ENCODE results near the gene ZNF48.
"Not testable (repeated sequence)": the region's sequence is repeated elsewhere in the genome, so short reads cannot be mapped to it uniquely, and the experiment has no call there.

The ZNF48 gene

GRCh38 chr16:30378236-30379157 lies 16.7 kb upstream of the ZNF48 start:
- DNase-seq: peak; percentile 99

- DNase-seq: no peak
Measured at GRCh38 chr16:30379158-30379783, 15.9 kb upstream of the ZNF48 start.

- no peak for DNase-seq
Measured at GRCh38 chr16:30380072-30380802, 15.0 kb upstream of the ZNF48 start.

GRCh38 chr16:30380803-30381208 lies 14.4 kb upstream of the ZNF48 start:
- DNase-seq: no peak

DNA sequence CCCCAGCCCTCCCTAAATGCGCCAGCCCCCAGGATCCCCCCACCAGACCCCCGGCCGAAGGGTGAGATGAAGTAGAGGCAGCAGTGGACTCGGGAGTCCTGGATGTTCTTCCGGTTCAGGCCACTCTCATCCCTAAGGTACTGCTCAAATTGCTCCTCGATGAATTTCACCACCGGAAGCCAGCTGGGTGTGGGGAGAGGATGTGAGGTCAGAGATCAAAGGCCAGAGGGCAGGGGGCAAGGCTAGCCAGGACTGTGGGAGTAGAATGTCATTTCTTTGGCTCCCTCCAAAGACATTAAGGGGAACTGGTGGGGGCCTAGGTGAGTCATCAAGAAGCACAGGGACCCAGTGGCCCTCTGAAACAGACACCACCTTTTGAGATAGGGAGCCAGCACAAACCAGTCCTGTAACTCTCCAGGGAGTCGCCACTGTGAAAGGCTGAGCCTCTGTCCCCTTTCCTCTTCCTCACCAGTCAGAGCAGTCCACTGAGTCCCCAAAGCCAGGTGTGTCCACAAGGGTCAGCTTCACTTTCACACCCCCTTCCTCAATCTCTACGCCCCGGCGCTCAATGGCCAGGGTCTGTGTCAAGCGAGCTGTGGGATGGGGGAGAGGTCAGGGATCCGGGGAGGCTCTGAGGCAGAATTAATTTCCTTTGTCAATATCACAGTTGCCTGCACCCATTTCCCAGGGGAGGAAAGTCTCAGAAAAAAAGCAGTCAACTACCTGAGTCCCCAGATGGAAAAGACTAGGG lies 13.8 kb upstream of the ZNF48 start:
- peak; percentile 68 for DNase-seq

DNA sequence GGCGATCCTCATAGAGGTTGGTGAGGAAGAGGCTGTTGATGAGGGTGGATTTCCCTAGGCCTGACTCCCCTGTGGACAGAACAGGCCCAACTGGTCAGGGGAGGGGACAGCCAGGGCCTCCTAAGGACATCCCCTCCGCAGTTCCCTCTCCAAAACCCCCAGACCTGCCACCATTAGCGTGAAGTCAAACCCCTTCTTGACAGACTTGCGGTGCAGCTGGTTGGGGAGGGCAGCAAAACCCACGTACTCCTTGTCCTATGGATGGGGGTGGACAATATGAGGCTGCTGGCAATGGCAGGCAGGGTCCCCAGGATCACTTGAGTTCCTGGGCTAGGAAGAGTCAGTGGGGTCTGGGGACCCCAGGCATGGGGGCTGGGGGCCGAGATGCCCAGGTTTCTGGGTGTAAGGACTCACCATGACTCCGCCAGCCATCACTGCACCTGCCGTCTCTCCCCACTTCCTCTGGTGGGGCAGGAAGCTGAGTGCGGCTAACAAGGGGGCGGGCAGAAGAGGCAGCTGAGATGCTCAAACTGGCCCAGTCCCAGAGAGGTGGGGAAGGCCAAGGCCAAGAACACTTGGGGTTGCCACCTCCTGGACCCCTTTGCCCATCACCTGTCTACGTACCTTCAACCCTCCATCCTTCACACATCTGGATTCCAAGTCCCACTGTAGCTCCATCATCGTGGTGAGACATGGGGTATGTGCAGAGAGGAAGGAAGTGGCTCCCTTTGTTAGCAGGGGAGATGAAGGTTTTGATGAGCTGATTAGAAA lies 12.9 kb upstream of the ZNF48 start, which contains the start of gene SEPTIN1:
Gene SEPTIN1, minus strand, starts transcription at position 451 of the 771 bp plus-strand sequence. Its CDS starts 19 bp downstream, at position 432.
- peak; percentile 88 for DNase-seq

GRCh38 chr16:30383521-30383920 lies 11.7 kb upstream of the ZNF48 start:
- DNase-seq: no peak

GRCh38 chr16:30394592-30395154 lies 547 bp upstream of the ZNF48 start:
- DNase-seq: no peak

DNA sequence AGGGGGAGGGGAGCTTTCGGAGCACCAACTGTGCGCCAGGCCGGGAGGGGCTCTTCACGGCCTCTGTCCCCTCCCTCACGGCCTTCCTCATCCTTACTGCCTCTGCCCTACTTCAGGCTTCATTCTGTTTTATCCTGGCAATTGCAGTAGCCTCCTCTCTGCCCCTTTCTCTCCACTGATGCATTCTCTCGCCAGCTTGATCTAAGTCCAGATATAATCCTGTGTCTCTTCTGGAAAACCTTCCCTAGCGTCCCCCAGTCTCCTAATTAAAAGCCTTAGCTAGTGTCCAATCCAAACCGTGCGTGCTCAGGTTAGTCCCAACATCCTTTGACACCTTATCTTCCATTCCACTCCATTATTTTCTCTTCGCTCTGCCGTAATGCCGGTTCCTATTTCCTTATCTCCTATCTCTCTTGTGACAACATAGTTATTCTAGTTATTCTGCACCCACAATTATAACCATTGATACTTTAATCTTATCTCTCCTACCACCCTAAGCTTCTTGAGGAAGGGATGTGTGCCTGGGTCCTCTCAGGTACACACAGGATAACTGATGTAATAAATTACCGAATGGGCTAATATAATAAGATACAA lies 869 bp downstream of the ZNF48 start:
- no peak for DNase-seq

DNA sequence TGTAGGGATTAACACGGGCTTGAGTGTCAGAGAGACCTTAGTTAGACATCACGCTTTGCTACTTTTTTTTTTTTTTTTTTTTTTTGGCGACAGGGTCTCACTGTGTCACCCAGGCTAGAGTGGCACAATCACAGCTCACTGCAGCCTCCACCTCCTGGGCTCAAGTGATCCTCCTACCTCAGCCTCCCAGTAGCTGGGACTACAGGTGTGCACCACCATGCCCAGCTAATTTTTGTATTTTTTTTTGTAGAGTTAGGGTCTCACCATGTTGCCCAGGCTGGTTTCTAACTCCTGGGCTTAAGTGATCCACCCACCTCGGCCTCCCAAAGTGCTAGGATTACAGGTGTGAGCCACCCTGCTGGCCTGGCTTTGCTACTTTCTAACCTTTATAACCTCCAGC lies 1.4 kb downstream of the ZNF48 start:
- not testable (repeated sequence) for DNase-seq

DNA sequence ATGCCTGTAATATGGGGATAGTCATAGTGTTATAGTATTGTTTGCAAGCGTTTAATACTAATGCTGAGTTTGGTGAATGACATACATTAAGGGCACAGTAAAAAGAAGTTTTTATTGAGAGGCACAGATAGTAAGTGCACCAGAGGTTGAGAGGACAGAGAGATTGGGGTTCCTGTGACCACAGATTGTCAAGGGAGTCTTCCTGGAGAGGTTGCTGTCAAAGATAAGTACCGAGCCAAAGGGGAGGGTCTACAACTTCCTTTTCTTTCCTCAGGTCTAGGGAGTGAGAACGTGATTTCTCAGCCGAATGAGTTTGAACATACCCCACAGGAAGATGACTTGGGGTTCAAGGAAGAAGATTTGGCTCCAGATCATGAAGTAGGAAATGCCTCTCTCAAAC lies 1.8 kb downstream of the ZNF48 start:
- DNase-seq: no peak

GRCh38 chr16:30397776-30398660 lies 2.8 kb downstream of the ZNF48 start:
- DNase-seq: no peak

DNA sequence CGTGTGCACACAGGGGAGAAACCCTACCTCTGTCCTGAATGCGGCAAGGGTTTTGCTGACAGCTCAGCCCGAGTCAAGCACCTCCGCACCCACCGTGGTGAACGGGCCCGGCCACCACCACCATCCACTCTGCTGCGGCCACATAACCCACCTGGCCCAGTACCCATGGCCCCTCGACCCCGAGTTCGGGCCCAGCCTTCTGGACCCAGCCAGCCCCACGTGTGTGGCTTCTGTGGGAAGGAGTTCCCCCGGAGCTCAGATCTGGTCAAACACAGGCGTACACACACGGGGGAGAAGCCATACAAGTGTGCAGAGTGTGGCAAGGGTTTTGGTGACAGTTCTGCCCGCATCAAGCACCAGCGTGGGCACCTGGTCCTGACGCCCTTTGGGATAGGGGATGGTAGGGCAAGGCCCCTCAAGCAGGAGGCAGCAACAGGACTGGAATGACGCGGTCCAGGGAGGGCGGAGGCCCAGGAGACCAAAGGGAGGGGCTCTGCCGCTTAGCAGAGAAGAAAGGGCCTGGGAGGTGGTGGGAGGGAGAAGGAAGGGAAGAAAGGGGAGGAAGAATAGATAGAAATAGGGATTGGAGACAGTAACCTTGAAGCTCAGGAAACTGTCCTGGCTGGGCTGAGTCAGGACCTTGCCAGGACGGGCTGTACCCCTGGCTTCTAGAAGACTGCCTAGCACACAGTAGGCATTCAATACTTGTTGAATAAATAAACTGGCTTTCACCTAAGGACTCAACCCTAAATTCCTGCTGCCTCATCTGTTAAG lies 3.6 kb downstream of the ZNF48 start:
- DNase-seq: no peak

DNA sequence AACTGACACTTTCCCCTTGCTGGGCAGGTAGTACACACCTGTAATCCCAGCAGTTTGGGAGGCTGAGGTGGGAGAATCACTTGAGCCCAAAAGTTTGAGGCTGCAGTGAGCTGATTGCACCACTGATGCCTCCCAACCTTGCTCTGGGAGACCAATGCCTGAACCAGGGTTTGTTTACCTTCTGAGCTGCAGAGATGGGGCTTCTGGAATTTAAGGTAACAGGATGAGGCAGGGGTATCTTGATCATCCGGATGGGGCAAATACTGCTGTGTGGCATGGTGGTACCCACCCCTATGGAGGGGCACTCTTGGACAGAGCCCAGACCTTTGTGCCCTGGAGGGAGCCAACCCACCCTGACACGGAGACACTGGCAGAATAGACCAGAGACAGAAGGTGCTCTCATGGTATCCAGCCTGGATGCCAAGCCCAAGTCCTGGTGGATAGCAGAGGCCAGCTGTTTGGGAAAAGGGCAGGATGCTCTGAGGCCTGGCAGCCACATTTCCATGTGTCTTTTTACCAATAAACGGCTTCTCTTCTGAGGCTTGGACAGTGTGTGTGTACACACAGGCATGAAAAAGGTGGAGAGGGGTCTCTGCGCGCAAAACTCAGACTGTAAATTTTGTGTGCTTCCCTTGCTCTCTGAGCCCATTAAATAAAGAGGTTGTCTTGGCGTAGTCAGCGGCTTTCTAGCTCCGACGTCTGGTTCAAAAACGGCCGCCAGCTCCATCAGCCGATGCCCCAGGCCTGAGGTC lies 4.4 kb downstream of the ZNF48 start:
- DNase-seq: no peak

DNA sequence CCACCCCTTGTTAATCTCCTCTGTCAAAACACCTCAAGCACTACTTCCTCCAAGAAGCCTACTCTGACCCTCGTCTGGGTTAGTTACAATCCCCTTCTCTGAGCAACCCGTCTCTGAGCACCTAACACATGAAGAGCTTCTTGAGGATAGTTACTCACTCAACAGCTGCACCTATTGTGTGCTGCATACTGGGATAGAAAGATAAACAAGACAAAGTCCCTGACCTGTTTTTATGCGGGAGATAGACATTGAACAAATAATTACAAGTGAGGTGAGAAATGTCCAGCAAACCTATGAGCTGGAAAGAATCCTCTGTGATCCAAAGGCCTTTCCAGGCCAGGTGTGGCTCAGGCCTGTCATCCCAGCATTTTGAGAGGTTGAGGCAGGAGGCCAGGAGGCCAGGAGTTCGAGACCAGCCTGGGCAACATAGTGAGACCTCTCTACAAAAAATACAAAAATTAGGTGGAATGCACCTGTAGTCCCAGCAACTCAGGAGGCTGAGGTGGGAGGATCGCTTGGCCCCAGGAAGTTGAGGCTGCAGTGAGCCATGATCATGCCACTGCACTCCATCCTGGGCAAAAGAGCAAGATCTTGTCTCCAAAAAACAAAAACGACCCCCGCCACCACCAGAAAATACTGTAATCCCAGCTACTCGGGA lies 6.7 kb downstream of the ZNF48 start:
- no peak for DNase-seq

GRCh38 chr16:30406795-30407101 lies 11.5 kb downstream of the ZNF48 start:
- DNase-seq: no peak

DNA sequence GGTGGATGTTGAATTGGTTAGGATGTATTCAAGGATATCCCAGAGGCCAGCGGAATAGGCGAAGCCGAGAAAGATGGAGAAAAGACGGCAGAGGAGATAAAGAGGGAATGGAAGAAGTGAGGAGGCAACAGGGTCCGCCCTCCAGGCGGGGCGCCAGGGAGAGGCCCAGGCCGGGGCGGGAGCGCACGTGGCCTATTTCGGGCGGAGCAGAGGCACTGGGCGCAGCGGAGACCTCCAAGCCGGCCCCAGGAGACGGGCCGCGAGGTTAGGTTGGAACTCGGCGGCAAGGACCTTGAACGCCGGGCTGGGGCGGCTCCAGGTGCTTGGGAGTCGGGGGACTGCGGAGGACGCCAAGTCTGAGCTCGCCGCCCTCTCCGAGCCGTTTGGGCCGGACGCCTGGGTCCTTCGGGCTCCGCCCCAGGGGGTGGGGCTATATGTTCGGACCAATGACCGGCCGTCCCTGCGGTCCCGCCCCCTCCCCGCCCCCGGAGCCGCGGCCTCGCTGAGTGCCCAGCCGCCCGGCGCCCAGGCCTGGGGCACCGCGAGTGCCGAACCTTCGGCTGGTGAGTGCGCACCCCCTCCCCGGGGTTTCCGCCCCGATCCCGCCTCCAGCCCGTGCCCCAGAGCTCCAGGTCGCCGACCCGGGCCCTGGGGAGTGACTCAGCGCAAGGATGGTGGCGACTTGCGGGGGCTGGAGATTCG lies 12.0 kb downstream of the ZNF48 start, which contains the start of gene ZNF771:
Gene ZNF771, plus strand, starts transcription at position 505 of the 702 bp plus-strand sequence. CDS start 448 bp downstream, outside the sequence.
- DNase-seq: peak; percentile 94

Measured in activated CD4-positive, alpha-beta T cell treated with anti-CD3 and anti-CD28 coated beads, Interleukin-2, amount 50 U/mL, for 16 hours (primary cell).